ENCODE results near the gene PRUNE2. TPM values are rescaled to one million over a fixed set of nuclear protein-coding genes. Genes with fewer than 3 reads are reported as not detected.

The PRUNE2 gene
- total RNA-seq, 1 donor: 80.0 TPM

DNA sequence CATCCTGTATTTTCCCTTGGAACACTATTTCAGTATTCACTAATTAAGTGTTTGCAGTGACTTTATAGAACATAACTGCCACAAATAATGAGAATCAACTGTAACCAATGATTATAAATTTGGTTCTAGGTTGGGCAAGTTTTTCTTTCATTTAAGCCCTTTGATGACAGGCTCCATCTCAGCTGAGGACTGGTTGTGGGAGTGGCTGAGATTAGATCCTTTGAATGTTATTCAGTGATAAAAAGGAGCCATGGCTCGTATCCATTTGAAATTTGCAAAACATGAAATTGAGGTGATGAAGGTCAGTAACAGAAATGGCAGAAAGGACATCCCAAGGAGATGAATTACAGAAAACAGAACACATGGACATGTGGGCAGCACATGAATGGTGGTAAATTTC, 279.8 kb downstream of the PRUNE2 start:
- Histone ChIP-seq H3K79me2 (ENCODE audit: insufficient read depth, low read length) (no peaks in the 10 kb centered on the region), H3K27me3 (ENCODE audit: insufficient read depth, low read length) (no peaks in the 10 kb centered on the region), H2AFZ (ENCODE audit: low read length) (no peak overlapping the region), H3K4me2 (ENCODE audit: insufficient read depth, low read length) (no peak overlapping the region), H3K27ac (ENCODE audit: low read depth, low read length) (no peak overlapping the region), H4K20me1 (ENCODE audit: insufficient read depth, low read length) (no peaks in the 10 kb centered on the region), H3K36me3 (ENCODE audit: insufficient read depth, low read length) (no peaks in the 10 kb centered on the region), H3K9me3 (ENCODE audit: low read depth, low read length) (no peaks in the 10 kb centered on the region), H3K4me3 (ENCODE audit: insufficient read depth, low read length) (no peak overlapping the region), H3K4me1 (ENCODE audit: insufficient read depth, low read length) (no peaks in the 10 kb centered on the region)
- TF ChIP-seq, protein P1, sequence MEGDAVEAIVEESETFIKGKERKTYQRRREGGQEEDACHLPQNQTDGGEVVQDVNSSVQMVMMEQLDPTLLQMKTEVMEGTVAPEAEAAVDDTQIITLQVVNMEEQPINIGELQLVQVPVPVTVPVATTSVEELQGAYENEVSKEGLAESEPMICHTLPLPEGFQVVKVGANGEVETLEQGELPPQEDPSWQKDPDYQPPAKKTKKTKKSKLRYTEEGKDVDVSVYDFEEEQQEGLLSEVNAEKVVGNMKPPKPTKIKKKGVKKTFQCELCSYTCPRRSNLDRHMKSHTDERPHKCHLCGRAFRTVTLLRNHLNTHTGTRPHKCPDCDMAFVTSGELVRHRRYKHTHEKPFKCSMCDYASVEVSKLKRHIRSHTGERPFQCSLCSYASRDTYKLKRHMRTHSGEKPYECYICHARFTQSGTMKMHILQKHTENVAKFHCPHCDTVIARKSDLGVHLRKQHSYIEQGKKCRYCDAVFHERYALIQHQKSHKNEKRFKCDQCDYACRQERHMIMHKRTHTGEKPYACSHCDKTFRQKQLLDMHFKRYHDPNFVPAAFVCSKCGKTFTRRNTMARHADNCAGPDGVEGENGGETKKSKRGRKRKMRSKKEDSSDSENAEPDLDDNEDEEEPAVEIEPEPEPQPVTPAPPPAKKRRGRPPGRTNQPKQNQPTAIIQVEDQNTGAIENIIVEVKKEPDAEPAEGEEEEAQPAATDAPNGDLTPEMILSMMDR (IDR thresholded peaks at IDR 0.05; ENCODE audit: extremely low read depth, low read depth, low read length): no peak
- no peak for DNase-seq (ENCODE audit: insufficient read length, low spot score, missing footprints)

DNA sequence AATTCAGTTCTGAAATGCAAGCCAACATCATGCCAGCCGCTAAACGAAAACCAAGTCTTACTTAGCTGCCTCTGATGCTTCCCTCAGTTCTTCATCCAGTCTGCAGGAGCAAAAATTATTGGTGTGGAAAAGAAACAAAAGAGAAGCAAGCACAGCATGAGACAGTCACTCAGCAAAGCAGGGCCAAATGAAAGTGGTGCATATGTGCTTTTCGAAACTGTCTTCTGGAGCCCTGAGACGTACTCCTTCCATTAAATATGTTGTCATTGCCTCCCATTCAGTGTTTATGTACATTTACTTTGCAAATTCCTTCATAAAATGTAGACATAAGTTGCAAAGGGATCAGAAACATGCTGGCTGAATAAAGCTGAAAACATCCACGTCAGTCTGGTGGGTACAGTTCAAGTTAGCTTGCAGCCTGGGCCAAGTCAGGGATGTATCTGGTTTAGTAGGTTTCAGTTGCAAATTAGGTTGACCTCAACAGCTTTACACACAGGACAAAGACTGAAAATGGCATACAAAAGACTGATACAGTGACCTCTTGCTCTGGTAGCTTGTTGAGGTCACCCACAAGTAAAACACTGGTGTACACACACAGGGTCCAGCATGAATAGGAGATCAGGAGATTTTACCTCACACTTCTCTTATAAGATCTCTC, 281.4 kb downstream of the PRUNE2 start:
- no peaks in the 10 kb centered on the region for H3K27me3 ChIP-seq (ENCODE audit: insufficient read depth, low read length)
- H3K79me2 ChIP-seq (ENCODE audit: insufficient read depth, low read length): no peaks in the 10 kb centered on the region
- TF ChIP-seq, protein P1 (IDR thresholded peaks at IDR 0.05; ENCODE audit: extremely low read depth, low read depth, low read length): no peak
- no peak overlapping the region for H3K27ac ChIP-seq (ENCODE audit: low read depth, low read length)
- no peak overlapping the region for H3K4me2 ChIP-seq (ENCODE audit: insufficient read depth, low read length)
- H3K9me3 ChIP-seq (ENCODE audit: low read depth, low read length): no peaks in the 10 kb centered on the region
- no peak overlapping the region for H3K4me3 ChIP-seq (ENCODE audit: insufficient read depth, low read length)
- H2AFZ ChIP-seq (ENCODE audit: low read length): no peak overlapping the region
- H3K36me3 ChIP-seq (ENCODE audit: insufficient read depth, low read length): no peaks in the 10 kb centered on the region
- peaks cover 9% of the 10 kb centered on the region for H3K4me1 ChIP-seq (ENCODE audit: insufficient read depth, low read length)
- no peak for DNase-seq (ENCODE audit: insufficient read length, low spot score, missing footprints)
- no peaks in the 10 kb centered on the region for H4K20me1 ChIP-seq (ENCODE audit: insufficient read depth, low read length)

DNA sequence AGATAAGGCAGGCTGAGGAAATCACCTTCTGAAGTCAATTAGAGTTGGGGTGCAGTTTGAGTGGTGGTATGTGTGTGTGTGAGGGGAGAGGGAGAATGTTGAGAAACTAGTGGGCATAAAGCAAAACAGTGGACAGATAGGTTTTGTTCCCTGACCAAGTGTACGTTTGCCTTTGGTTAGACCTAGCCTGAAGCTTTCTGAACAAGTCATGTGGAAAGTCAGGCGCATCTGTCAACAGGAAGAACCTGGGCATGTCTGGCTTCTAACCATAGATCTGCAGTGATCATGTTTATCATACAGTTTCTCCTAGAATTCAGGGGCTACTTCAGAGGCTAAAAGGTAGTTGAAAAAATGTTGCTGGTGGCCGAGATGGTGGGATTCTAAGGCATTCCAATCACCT, 284.9 kb downstream of the PRUNE2 start:
- H3K27me3 ChIP-seq (ENCODE audit: insufficient read depth, low read length): no peaks in the 10 kb centered on the region
- TF ChIP-seq, protein P1 (IDR thresholded peaks at IDR 0.05; ENCODE audit: extremely low read depth, low read depth, low read length): no peak
- no peak overlapping the region for H3K4me3 ChIP-seq (ENCODE audit: insufficient read depth, low read length)
- H3K79me2 ChIP-seq (ENCODE audit: insufficient read depth, low read length): no peaks in the 10 kb centered on the region
- DNase-seq (ENCODE audit: insufficient read length, low spot score, missing footprints): no peak
- no peaks in the 10 kb centered on the region for H3K9me3 ChIP-seq (ENCODE audit: low read depth, low read length)
- H4K20me1 ChIP-seq (ENCODE audit: insufficient read depth, low read length): no peaks in the 10 kb centered on the region
- H3K4me1 ChIP-seq (ENCODE audit: insufficient read depth, low read length): peaks cover 24% of the 10 kb centered on the region
- H3K27ac ChIP-seq (ENCODE audit: low read depth, low read length): no peak overlapping the region
- no peaks in the 10 kb centered on the region for H3K36me3 ChIP-seq (ENCODE audit: insufficient read depth, low read length)
- no peak overlapping the region for H2AFZ ChIP-seq (ENCODE audit: low read length)
- no peak overlapping the region for H3K4me2 ChIP-seq (ENCODE audit: insufficient read depth, low read length)

DNA sequence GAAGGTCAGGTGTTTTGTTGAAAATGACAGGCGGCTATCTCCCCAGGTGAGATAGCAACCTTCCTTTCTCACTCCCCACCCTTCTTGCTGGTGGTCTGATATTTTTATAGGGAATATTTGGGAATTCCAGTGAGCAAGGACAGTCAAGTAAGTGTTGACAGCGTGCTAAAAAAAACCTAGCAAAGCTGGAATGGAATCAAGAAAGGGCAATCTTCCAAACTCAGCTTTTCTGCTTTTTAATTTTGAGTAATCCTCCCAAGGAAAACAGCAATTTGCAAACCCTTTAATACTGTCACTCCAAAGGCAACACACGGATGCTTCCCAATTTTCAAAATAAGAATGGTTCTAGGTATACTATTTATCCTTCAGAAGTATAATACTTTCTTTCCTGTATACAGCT, 285.3 kb downstream of the PRUNE2 start:
- Histone ChIP-seq H3K4me1 (ENCODE audit: insufficient read depth, low read length) (peaks cover 24% of the 10 kb centered on the region), H3K36me3 (ENCODE audit: insufficient read depth, low read length) (no peaks in the 10 kb centered on the region), H4K20me1 (ENCODE audit: insufficient read depth, low read length) (no peaks in the 10 kb centered on the region), H3K27me3 (ENCODE audit: insufficient read depth, low read length) (no peaks in the 10 kb centered on the region), H2AFZ (ENCODE audit: low read length) (no peak overlapping the region), H3K4me2 (ENCODE audit: insufficient read depth, low read length) (no peak overlapping the region), H3K27ac (ENCODE audit: low read depth, low read length) (no peak overlapping the region), H3K9me3 (ENCODE audit: low read depth, low read length) (no peaks in the 10 kb centered on the region), H3K79me2 (ENCODE audit: insufficient read depth, low read length) (no peaks in the 10 kb centered on the region), H3K4me3 (ENCODE audit: insufficient read depth, low read length) (no peak overlapping the region)
- no peak for DNase-seq (ENCODE audit: insufficient read length, low spot score, missing footprints)
- TF ChIP-seq, protein P1 (IDR thresholded peaks at IDR 0.05; ENCODE audit: extremely low read depth, low read depth, low read length): no peak

Data from osteoblast (primary cell).